ENCODE results near the gene GPR143.
"Not testable (repeated sequence)": the region's sequence is repeated elsewhere in the genome, so short reads cannot be mapped to it uniquely, and the experiment has no call there.

Gene GPR143

DNA sequence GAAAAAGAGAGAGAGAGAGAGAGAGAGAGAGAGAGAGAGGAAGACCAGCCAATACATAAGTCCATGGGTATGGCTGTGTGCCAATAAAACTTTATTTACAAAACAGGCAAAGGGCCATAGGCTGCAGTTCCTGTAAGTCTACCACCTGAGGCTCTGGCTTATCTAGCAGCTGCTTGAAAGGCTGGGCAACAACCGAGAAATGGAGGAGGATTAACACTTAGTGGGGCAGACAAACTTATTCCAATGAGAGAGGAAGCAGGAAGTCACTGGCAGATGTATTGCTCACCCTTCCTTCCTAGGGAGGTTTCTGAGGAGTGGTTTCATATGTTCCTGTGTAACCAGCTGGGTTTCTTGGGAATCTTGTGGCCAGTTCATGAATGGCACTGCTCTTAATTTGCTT, 4.7 kb upstream of the GPR143 start:
- no peak for ATAC-seq
- no peak for TF ChIP-seq ZNF8 (CRISPR knock-in tag; IDR thresholded peaks at IDR 0.05)
- TF ChIP-seq ZNF70 (CRISPR knock-in tag; IDR thresholded peaks at IDR 0.05): no peak
- no peak for TF ChIP-seq ZFP3 (CRISPR knock-in tag; IDR thresholded peaks at IDR 0.05)
- no peak for TF ChIP-seq ZNF565 (CRISPR knock-in tag; conservative IDR thresholded peaks at IDR 0.05; ENCODE audit: low read depth)
- TF ChIP-seq PATZ1 (CRISPR knock-in tag; IDR thresholded peaks at IDR 0.05; ENCODE audit: borderline replicate concordance): no peak
- no peak for TF ChIP-seq ESRRG (CRISPR knock-in tag; IDR thresholded peaks at IDR 0.05)
- no peak for TF ChIP-seq ARNTL (CRISPR knock-in tag; IDR thresholded peaks at IDR 0.05; ENCODE audit: borderline replicate concordance, low read depth)
- no peak for TF ChIP-seq ISL1 (CRISPR knock-in tag; IDR thresholded peaks at IDR 0.05)
- no peak for TF ChIP-seq ZFP30 (CRISPR knock-in tag; IDR thresholded peaks at IDR 0.05)
- no peak for TF ChIP-seq PPARA (CRISPR knock-in tag; IDR thresholded peaks at IDR 0.05; ENCODE audit: borderline replicate concordance)
- TF ChIP-seq TCF4 (CRISPR knock-in tag; IDR thresholded peaks at IDR 0.05; ENCODE audit: borderline replicate concordance): no peak

- ATAC-seq: not testable (repeated sequence)
Observed at GRCh38 chrX:9768321-9768839, 2.7 kb upstream of the GPR143 start.

DNA sequence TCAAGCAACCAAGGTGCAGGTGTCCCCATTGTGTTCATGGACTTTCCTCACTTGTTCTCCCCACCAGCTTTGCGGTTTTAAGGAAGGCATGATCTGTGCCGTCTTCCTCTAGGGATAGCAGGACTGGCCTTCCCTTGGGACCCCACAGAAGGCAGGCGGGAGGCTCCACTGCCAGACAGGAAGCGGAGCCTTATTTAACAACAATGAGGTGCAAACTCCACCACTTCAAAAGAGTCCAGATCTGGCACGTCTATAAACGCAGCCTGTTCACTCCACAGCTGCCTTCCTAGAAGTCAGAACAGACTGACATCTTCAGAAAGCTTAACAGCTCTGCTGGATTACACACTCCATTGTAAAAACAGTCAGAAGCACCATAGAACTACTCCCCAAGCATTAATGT, 1.7 kb upstream of the GPR143 start:
- no peak for ATAC-seq
- TF ChIP-seq GLIS3 (CRISPR knock-in tag; IDR thresholded peaks at IDR 0.05) (no peak), ISL1 (CRISPR knock-in tag; IDR thresholded peaks at IDR 0.05) (no peak), TOX (CRISPR knock-in tag; IDR thresholded peaks at IDR 0.05; ENCODE audit: borderline replicate concordance) (no peak), PATZ1 (CRISPR knock-in tag; IDR thresholded peaks at IDR 0.05; ENCODE audit: borderline replicate concordance) (no peak), RARB (CRISPR knock-in tag; IDR thresholded peaks at IDR 0.05) (no peak), ZC3H10 (CRISPR knock-in tag; IDR thresholded peaks at IDR 0.05) (no peak), ESRRG (CRISPR knock-in tag; IDR thresholded peaks at IDR 0.05) (no peak), PPARA (CRISPR knock-in tag; IDR thresholded peaks at IDR 0.05; ENCODE audit: borderline replicate concordance) (no peak), ZNF8 (CRISPR knock-in tag; IDR thresholded peaks at IDR 0.05) (no peak), SNAI2 (CRISPR knock-in tag; IDR thresholded peaks at IDR 0.05) (no peak), CSDC2 (CRISPR knock-in tag; IDR thresholded peaks at IDR 0.05) (no peak), ZFP3 (CRISPR knock-in tag; IDR thresholded peaks at IDR 0.05) (no peak), OSR1 (CRISPR knock-in tag; IDR thresholded peaks at IDR 0.05) (no peak), TCF4 (CRISPR knock-in tag; IDR thresholded peaks at IDR 0.05; ENCODE audit: borderline replicate concordance) (no peak), BACH2 (CRISPR knock-in tag; IDR thresholded peaks at IDR 0.05; ENCODE audit: borderline replicate concordance) (no peak)
- TF ChIP-seq, protein P1, sequence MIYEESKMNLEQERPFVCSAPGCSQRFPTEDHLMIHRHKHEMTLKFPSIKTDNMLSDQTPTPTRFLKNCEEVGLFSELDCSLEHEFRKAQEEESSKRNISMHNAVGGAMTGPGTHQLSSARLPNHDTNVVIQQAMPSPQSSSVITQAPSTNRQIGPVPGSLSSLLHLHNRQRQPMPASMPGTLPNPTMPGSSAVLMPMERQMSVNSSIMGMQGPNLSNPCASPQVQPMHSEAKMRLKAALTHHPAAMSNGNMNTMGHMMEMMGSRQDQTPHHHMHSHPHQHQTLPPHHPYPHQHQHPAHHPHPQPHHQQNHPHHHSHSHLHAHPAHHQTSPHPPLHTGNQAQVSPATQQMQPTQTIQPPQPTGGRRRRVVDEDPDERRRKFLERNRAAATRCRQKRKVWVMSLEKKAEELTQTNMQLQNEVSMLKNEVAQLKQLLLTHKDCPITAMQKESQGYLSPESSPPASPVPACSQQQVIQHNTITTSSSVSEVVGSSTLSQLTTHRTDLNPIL (CRISPR knock-in tag; IDR thresholded peaks at IDR 0.05; ENCODE audit: low read depth): no peak
- TF ChIP-seq, protein P2, sequence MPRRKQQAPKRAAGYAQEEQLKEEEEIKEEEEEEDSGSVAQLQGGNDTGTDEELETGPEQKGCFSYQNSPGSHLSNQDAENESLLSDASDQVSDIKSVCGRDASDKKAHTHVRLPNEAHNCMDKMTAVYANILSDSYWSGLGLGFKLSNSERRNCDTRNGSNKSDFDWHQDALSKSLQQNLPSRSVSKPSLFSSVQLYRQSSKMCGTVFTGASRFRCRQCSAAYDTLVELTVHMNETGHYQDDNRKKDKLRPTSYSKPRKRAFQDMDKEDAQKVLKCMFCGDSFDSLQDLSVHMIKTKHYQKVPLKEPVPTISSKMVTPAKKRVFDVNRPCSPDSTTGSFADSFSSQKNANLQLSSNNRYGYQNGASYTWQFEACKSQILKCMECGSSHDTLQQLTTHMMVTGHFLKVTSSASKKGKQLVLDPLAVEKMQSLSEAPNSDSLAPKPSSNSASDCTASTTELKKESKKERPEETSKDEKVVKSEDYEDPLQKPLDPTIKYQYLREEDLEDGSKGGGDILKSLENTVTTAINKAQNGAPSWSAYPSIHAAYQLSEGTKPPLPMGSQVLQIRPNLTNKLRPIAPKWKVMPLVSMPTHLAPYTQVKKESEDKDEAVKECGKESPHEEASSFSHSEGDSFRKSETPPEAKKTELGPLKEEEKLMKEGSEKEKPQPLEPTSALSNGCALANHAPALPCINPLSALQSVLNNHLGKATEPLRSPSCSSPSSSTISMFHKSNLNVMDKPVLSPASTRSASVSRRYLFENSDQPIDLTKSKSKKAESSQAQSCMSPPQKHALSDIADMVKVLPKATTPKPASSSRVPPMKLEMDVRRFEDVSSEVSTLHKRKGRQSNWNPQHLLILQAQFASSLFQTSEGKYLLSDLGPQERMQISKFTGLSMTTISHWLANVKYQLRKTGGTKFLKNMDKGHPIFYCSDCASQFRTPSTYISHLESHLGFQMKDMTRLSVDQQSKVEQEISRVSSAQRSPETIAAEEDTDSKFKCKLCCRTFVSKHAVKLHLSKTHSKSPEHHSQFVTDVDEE (CRISPR knock-in tag; IDR thresholded peaks at IDR 0.05): no peak
- TF ChIP-seq, protein P3, sequence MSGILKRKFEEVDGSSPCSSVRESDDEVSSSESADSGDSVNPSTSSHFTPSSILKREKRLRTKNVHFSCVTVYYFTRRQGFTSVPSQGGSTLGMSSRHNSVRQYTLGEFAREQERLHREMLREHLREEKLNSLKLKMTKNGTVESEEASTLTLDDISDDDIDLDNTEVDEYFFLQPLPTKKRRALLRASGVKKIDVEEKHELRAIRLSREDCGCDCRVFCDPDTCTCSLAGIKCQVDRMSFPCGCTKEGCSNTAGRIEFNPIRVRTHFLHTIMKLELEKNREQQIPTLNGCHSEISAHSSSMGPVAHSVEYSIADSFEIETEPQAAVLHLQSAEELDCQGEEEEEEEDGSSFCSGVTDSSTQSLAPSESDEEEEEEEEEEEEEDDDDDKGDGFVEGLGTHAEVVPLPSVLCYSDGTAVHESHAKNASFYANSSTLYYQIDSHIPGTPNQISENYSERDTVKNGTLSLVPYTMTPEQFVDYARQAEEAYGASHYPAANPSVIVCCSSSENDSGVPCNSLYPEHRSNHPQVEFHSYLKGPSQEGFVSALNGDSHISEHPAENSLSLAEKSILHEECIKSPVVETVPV (CRISPR knock-in tag; IDR thresholded peaks at IDR 0.05): no peak
- TF ChIP-seq, protein P4, sequence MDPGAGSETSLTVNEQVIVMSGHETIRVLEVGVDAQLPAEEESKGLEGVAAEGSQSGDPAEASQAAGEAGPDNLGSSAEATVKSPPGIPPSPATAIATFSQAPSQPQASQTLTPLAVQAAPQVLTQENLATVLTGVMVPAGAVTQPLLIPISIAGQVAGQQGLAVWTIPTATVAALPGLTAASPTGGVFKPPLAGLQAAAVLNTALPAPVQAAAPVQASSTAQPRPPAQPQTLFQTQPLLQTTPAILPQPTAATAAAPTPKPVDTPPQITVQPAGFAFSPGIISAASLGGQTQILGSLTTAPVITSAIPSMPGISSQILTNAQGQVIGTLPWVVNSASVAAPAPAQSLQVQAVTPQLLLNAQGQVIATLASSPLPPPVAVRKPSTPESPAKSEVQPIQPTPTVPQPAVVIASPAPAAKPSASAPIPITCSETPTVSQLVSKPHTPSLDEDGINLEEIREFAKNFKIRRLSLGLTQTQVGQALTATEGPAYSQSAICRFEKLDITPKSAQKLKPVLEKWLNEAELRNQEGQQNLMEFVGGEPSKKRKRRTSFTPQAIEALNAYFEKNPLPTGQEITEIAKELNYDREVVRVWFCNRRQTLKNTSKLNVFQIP (CRISPR knock-in tag; IDR thresholded peaks at IDR 0.05; ENCODE audit: borderline replicate concordance, low read depth): no peak
